ENCODE measurements around the gene POLR3K.

GRCh38 chr16:91484-91883 is 38.1 kb upstream of the POLR3K start:
- TF ChIP-seq REST (IDR thresholded peaks at IDR 0.05; ENCODE audit: insufficient read depth in 1 of 2, low read depth in 2 of 2, low read length in 2 of 2) = no peak
- no peak for TF ChIP-seq POLR2AphosphoS5 (IDR thresholded peaks at IDR 0.05; ENCODE audit: low read depth, low read length)
- TF ChIP-seq TAF1 (IDR thresholded peaks at IDR 0.05; ENCODE audit: borderline replicate concordance, insufficient read depth, low read length) = no peak
- TF ChIP-seq SIN3A (IDR thresholded peaks at IDR 0.05; ENCODE audit: borderline replicate concordance, insufficient read depth, low read length) = no peak

Data from PFSK-1 (cell line).